ENCODE results near the gene CDC14C.

DNA sequence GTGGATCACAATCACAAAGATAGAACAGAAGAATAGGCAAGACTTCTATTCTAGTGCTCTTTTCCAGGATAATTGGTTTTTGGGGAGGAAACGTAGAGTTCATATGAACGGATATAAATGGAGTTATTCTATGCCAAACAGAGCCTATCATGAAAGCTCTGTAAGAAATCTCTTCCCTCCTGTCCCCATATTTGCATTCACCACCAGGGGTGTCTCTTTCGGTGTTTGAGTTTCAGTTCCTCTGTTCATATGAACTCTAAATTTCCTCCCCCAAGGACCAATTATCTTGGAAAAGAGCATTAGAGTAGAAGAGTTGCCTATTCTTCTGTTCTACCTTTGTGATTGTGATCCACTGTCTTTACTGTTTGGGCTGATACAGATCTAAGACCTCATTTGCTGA is 48.3 kb upstream of the CDC14C start:
- TF ChIP-seq, protein P1, sequence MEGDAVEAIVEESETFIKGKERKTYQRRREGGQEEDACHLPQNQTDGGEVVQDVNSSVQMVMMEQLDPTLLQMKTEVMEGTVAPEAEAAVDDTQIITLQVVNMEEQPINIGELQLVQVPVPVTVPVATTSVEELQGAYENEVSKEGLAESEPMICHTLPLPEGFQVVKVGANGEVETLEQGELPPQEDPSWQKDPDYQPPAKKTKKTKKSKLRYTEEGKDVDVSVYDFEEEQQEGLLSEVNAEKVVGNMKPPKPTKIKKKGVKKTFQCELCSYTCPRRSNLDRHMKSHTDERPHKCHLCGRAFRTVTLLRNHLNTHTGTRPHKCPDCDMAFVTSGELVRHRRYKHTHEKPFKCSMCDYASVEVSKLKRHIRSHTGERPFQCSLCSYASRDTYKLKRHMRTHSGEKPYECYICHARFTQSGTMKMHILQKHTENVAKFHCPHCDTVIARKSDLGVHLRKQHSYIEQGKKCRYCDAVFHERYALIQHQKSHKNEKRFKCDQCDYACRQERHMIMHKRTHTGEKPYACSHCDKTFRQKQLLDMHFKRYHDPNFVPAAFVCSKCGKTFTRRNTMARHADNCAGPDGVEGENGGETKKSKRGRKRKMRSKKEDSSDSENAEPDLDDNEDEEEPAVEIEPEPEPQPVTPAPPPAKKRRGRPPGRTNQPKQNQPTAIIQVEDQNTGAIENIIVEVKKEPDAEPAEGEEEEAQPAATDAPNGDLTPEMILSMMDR (conservative IDR thresholded peaks at IDR 0.05 in 1 of 2, IDR thresholded peaks at IDR 0.05 in 1 of 2; ENCODE audit: low read depth in 1 of 2, low read length in 2 of 2) = no peak
- no peak for TF ChIP-seq EZH2 (IDR thresholded peaks at IDR 0.05; ENCODE audit: low read length, missing control alignments)
